Measurements from ENCODE around the gene MAFF. TPM values are rescaled to one million over a fixed set of nuclear protein-coding genes. Genes with fewer than 3 reads are reported as not detected.
A peak's percentile ranks its signal among the peaks of the same experiment; 100 is the strongest.

MAFF gene
- total RNA-seq, 2 donors from 2014 or later: 44.4 to 80.2 TPM

DNA sequence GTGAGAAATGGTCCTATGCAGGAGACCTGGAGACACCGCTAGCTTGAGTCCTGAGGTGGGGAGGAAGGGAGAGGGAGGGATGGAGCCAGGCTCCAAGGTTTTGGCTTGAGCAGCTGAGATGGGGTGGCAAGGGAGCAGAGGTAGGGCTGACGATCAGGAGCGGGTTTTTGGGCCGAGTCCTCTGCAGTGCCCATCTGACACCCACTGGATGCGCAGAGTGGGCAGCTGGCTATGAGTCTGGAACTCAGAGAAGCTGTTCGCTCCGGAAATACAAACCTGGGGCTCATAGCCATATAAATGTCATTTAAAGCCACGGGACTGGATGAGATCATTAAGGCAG is 453 bp upstream of the MAFF start:
- H3K36me3 Mint-ChIP-seq (ENCODE audit: low read depth): no peaks in the 10 kb centered on the region
- DNase-seq: no peak

DNA sequence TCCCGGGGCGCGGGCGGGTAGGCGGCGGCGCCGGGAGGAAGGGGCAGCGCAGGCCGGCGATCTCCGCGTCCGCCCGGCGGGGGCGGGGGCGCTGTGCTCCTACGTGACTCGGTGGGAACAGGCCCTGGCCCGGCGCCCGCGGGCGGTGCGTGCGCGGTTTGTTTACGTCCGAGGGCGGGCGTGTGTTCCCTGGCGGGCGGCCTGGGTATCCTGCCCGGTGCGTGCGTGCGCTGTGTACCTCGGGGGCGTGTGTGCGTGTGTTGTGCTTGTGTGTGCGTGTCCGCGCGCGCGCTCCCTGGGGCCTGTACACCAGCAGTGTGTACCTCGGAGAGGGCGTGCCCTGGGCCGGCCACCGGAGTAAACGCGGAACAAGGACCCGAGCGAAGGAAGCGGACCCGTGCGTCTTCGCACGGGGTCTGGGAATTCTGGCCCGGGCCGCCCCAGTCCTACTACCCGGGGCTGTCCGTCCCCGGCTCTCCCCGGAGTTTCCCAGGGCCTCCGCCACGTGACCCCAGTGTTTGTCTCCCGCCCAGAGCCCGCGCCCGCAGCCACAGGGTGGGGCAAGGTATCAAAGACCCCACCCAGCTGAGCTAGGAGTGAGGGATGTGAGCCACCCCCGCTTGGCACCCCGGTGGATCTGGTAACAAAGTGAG is 769 bp downstream of the MAFF start:
- peak overlapping the region; percentile 83 for H3K27ac Mint-ChIP-seq
- DNase-seq: peak; percentile 36 to 56 (median 46)
- no peaks in the 10 kb centered on the region for H3K36me3 Mint-ChIP-seq (ENCODE audit: low read depth)
- peak overlapping the region; percentile 88 for H3K4me3 Mint-ChIP-seq
- H3K9me3 ChIP-seq (ENCODE audit: control insufficient read depth, low read length, poor library complexity, severe bottlenecking): no peaks in the 10 kb centered on the region
- peak; percentile 48 for ATAC-seq
- no peaks in the 10 kb centered on the region for H3K27me3 Mint-ChIP-seq
- peaks cover 28% of the 10 kb centered on the region for H3K4me1 Mint-ChIP-seq

More for the DNA sequence above, 453 bp upstream of the MAFF start:
- H3K4me3 Mint-ChIP-seq: peak overlapping the region; percentile 83
- H3K27me3 Mint-ChIP-seq: no peaks in the 10 kb centered on the region
- H3K9me3 ChIP-seq (ENCODE audit: control insufficient read depth, low read length, poor library complexity, severe bottlenecking): no peaks in the 10 kb centered on the region
- H3K27ac Mint-ChIP-seq: peak overlapping the region; percentile 94
- peaks cover 28% of the 10 kb centered on the region for H3K4me1 Mint-ChIP-seq
- peak; percentile 12 for ATAC-seq

DNA sequence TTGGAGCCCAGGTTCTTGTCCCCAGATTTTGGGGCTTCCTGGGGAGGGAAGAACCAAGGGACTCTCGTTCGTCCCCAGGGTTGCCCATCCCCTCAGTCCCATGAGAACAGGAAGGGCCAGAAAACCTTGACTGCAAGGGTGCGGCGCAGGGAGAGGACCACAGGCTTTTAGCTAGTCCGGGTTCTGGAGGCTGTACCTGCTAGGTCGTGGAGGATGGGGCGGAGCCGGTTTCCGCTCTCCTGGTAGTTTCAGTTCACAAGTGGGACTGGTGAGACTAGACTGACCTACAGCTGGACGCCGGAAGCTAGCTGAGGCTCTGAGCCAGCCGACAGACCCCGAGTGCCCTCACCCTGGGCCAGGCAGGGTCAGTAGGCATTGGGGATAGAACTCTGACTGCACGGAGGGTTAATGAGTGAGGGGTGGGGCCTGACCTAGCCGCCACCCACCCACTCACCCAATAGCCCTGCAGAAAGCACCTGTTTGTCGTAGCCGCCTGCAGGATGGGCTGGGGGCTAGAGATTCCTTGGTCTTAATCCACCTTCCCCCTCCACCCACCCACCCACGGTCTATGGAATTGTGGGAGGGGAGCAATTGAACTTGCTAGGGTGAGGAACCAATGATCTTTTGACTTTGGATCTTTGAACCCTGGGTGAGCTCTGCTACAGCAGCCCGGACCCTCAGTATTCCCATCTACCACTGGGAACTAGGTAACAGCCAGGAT is 1.5 kb downstream of the MAFF start:
- DNase-seq: no peak
- no peak for ATAC-seq
- Mint-ChIP-seq H3K27me3 (no peaks in the 10 kb centered on the region), H3K4me3 (peak overlapping the region; percentile 88), H3K36me3 (ENCODE audit: low read depth) (no peaks in the 10 kb centered on the region), H3K27ac (peak overlapping the region; percentile 83), H3K4me1 (peaks cover 28% of the 10 kb centered on the region)
- H3K9me3 ChIP-seq (ENCODE audit: control insufficient read depth, low read length, poor library complexity, severe bottlenecking): no peaks in the 10 kb centered on the region

DNA sequence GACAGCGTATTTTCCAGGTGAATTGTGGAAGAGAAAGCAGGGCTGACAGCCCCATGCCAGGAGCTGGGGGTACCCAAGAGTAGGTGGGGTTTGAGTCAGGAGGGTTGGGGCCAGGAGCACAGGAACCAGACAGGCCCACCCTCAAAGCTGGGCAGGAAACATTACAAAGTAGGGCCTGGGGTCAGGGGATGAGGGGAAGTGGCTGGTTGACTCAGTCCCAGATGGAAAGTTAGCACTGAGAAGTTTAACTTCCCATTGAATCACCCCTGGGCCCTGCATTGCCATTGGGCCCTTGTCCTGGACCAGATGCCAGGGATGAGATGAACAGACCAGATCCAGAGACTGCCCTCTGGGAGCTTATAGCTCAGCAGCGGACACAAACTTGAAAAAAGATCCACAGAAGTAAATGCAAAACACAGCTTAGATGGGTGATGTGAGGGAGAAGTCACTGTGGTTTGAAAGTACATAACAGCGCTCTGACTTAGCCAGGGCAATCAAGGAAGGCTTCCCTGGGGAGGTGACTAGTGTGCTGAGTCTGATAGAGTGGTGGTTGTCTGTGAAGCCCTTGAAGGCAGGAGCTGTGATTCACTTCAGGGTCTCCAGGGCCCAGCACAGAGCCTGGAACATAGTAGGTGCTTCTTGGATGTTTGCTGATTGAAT is 2.2 kb downstream of the MAFF start:
- H3K9me3 ChIP-seq (ENCODE audit: control insufficient read depth, low read length, poor library complexity, severe bottlenecking): no peaks in the 10 kb centered on the region
- peaks cover 31% of the 10 kb centered on the region for H3K4me1 Mint-ChIP-seq
- ATAC-seq: no peak
- peak overlapping the region; percentile 41 for H3K4me3 Mint-ChIP-seq
- H3K27ac Mint-ChIP-seq: peak overlapping the region; percentile 83
- no peak for DNase-seq
- no peaks in the 10 kb centered on the region for H3K36me3 Mint-ChIP-seq (ENCODE audit: low read depth)
- H3K27me3 Mint-ChIP-seq: no peaks in the 10 kb centered on the region

DNA sequence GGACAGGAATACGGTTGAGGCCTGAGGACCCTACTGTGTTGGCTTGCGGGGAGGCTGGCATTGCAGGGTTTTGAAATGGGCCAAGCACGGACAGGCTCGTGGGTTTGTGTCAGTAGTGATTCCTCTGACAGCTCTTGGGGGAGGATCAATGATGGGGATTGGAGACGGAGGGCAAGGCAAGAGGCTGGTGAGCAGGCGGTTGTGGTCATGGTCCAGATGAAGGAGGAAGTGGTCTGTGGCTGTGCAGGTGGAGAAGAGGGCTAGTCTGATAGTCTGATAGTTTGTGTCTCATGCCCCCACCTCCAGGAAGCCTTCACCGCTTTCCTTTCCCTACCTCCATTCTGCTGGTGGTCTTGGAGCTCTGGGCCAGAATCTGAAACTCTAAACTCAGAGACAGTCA is 3.0 kb downstream of the MAFF start:
- Mint-ChIP-seq H3K36me3 (ENCODE audit: low read depth) (no peaks in the 10 kb centered on the region), H3K27ac (peak overlapping the region; percentile 83), H3K4me3 (peak overlapping the region; percentile 68), H3K27me3 (no peaks in the 10 kb centered on the region), H3K4me1 (peaks cover 27% of the 10 kb centered on the region)
- DNase-seq (no peak), ATAC-seq (no peak)
- H3K9me3 ChIP-seq (ENCODE audit: control insufficient read depth, low read length, poor library complexity, severe bottlenecking): no peaks in the 10 kb centered on the region

DNA sequence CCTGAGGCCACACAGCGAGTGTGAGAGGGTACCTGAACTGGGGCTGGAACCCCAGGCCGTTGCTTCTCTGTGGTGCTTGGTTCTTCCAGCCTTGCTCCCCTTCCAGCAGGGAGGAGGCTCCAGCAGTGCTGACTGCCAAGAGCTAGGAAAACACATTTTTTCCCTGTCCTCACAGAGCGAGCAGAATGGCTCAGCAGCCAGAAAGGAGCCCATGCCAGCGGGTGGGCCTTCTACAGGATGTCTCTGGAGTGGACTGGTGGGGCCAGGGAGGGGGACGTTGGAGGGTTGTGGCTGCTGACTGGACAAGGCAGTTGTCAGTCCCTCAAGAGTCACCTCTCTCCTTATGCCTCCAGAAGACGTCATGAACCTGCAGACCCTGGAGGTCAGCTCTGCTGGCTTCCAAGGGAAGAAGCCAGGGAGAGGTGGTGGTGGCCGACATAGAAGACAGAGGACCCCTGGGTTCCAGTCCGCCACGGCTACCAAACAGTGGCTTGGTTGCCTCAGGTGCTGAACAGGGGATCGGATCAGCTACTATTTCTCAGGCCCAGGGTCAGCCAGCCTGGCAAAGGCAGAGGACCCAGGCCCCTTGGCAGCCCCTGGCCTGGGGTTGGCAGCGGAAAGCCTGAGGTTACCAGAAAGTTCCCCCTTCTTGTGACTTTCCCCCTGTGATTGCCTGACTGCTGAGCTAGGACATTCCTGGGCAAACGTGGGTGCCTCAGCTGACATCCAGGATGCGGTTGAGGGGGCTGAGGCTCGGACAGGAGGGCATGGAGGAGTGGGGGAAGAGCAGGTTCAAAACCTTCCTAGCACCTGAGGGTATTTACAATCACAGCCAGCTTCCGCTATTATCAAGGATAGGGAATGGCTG is 3.7 kb downstream of the MAFF start:
- no peaks in the 10 kb centered on the region for H3K27me3 Mint-ChIP-seq
- H3K9me3 ChIP-seq (ENCODE audit: control insufficient read depth, low read length, poor library complexity, severe bottlenecking): no peaks in the 10 kb centered on the region
- H3K36me3 Mint-ChIP-seq (ENCODE audit: low read depth): no peaks in the 10 kb centered on the region
- H3K4me3 Mint-ChIP-seq: no peak overlapping the region
- H3K27ac Mint-ChIP-seq: peak overlapping the region; percentile 83
- ATAC-seq (no peak), DNase-seq (no peak)
- H3K4me1 Mint-ChIP-seq: peaks cover 27% of the 10 kb centered on the region

DNA sequence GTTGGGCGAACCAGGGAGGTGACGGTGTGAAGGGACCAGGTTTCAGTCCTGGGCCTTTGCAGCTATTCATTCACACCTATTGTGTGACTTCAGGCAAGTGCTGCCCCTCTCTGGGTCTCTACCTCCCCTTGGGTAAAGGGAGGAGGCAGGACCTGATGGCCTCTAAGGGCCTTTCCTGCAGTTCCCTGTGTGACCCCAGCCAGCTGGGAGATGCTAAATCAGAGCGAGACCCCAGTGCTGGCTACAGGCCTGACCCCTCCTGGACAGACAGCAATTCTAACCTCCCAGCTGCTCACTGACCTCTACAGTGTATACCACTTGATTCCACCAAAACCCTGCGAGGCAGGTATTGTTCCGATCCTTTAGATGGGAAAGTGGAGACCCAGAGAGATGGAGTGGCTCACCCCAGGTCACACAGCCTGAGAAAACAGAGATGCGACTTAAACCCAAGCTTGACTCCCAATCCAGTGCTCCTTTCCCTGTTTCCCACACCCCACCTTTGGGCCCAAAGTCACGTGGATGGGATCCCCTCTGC is 6.2 kb downstream of the MAFF start:
- H3K4me1 Mint-ChIP-seq: peaks cover 20% of the 10 kb centered on the region
- DNase-seq (no peak), ATAC-seq (no peak)
- H3K27ac Mint-ChIP-seq: no peak overlapping the region
- H3K4me3 Mint-ChIP-seq: no peak overlapping the region
- H3K9me3 ChIP-seq (ENCODE audit: control insufficient read depth, low read length, poor library complexity, severe bottlenecking): no peaks in the 10 kb centered on the region
- H3K36me3 Mint-ChIP-seq (ENCODE audit: low read depth): no peaks in the 10 kb centered on the region
- H3K27me3 Mint-ChIP-seq: no peaks in the 10 kb centered on the region

DNA sequence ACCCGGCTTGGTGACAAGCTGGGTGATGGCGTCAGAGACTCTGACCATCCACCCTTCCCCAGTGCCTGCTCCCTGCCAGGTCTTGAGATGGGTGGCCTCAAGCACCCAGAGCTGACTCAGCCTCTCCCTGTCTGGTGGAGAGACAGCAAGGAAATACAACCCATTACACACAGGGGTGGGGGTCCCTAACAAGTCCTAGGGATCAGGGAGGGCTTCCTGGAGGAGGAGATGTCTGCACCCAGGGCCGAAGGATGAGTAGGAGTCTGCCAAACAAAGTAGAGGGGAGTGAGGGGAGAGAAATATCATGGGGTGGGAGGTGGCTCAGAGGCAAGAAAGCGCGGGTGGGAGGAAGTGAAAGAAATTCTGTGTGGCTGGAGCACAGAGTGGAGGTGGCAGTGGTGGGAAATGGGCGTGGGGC is 6.8 kb downstream of the MAFF start:
- no peak for ATAC-seq
- no peak for DNase-seq
- H3K27me3 Mint-ChIP-seq: no peaks in the 10 kb centered on the region
- H3K9me3 ChIP-seq (ENCODE audit: control insufficient read depth, low read length, poor library complexity, severe bottlenecking): no peaks in the 10 kb centered on the region
- peak overlapping the region; percentile 25 for H3K4me3 Mint-ChIP-seq
- peaks cover 24% of the 10 kb centered on the region for H3K4me1 Mint-ChIP-seq
- H3K36me3 Mint-ChIP-seq (ENCODE audit: low read depth): no peaks in the 10 kb centered on the region
- no peak overlapping the region for H3K27ac Mint-ChIP-seq

DNA sequence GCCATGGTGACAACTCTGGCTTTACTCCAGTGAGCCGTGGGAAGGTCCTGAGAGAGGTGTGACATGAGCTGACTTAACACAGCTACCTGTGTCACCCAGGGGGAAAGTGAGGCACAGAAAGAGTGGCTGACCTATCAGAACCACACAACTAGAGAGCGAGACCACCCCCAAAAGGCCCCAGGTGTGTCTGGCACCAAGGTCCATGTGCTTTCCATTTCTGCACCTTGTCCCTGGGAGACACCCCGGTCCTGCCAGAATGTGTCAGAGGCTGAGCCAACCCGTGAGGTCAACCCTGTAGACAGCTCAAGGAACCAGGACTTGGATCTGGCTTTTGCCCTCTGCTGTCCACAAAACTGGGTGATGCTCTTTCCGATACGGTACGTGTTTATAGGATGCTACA is 9.8 kb downstream of the MAFF start:
- peaks cover 15% of the 10 kb centered on the region for H3K4me1 Mint-ChIP-seq
- H3K36me3 Mint-ChIP-seq (ENCODE audit: low read depth): no peaks in the 10 kb centered on the region
- no peak overlapping the region for H3K4me3 Mint-ChIP-seq
- DNase-seq: no peak
- H3K9me3 ChIP-seq (ENCODE audit: control insufficient read depth, low read length, poor library complexity, severe bottlenecking): no peaks in the 10 kb centered on the region
- peak overlapping the region; percentile 59 for H3K27ac Mint-ChIP-seq
- ATAC-seq: no peak
- H3K27me3 Mint-ChIP-seq: no peaks in the 10 kb centered on the region

DNA sequence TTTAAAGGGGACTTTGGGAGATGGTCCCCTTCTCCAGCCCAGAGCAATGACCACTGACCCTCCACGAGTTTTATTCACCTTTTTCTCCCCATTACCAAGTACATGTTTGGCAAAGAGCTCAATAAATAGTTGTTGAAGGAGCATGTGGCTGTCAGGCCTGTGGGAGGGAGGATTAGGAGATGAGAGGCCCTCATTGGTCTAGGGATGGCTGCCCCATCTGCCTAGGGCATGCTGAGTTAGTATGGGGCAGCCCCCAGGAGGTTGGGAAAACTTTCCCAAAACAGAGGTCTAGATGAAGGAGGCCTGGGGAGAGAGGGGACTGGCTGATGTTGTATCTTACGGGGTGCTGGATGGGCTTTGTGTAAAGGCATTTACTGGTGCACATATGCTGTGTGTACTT is 10.6 kb downstream of the MAFF start:
- Mint-ChIP-seq H3K4me1 (peaks cover 15% of the 10 kb centered on the region), H3K27ac (peak overlapping the region; percentile 70), H3K36me3 (ENCODE audit: low read depth) (no peaks in the 10 kb centered on the region), H3K4me3 (no peak overlapping the region), H3K27me3 (no peaks in the 10 kb centered on the region)
- DNase-seq (no peak), ATAC-seq (no peak)
- no peaks in the 10 kb centered on the region for H3K9me3 ChIP-seq (ENCODE audit: control insufficient read depth, low read length, poor library complexity, severe bottlenecking)

DNA sequence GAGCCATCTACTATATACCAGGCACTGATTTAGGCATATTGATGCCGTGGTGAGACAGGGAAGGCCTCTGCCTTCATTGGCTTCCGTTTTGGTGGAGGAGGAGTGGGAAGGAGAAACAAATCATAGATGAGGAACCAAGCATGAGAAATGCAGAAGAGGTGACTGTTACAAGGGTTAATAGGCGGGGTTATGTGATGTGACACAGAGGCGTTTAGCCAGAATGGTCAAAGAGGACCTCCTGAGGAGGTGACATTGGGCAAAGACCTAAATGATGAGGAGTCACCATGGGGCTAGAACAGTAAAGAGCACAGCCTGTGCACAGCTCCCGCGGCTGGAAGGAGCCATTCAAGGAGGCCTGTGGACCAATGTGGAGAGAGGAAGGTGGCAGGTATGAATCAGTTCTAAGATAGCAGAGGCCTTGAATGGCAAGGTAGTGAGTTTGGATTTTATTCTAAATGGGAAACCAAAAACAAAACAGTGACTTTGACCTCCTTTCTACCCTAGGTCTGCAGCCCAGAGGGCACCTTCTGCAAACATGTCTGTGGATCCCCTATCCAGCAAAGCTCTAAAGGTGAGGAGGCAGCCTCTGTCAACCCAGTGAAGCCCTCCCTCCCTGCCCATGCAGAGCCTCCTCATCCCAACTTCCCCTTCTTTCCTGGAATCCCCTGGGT is 11.7 kb downstream of the MAFF start:
- DNase-seq: no peak
- Mint-ChIP-seq H3K4me1 (peaks cover 23% of the 10 kb centered on the region), H3K27ac (peak overlapping the region; percentile 70), H3K36me3 (ENCODE audit: low read depth) (no peaks in the 10 kb centered on the region), H3K27me3 (no peaks in the 10 kb centered on the region), H3K4me3 (peak overlapping the region; percentile 87)
- H3K9me3 ChIP-seq (ENCODE audit: control insufficient read depth, low read length, poor library complexity, severe bottlenecking): no peaks in the 10 kb centered on the region
- ATAC-seq: no peak

DNA sequence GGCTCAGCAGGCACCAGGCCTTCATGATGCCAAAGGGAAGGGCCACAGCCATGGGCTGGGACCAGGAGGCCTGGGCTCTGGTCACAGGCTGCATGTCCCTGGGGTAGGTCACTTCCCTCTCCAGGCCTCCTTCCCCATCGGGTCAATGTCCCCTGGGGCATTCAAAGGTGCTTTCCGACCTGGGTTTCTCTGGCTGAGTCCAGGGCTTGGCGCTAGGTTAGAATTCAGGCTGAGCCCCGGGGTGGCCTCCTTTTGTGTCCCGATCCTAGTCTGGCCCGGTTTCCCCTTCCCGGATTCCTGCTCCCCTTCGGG is 12.2 kb downstream of the MAFF start:
- peak overlapping the region; percentile 61 for H3K4me3 Mint-ChIP-seq
- H3K27me3 Mint-ChIP-seq: no peaks in the 10 kb centered on the region
- H3K9me3 ChIP-seq (ENCODE audit: control insufficient read depth, low read length, poor library complexity, severe bottlenecking): no peaks in the 10 kb centered on the region
- ATAC-seq: no peak
- peaks cover 24% of the 10 kb centered on the region for H3K4me1 Mint-ChIP-seq
- no peak for DNase-seq
- H3K27ac Mint-ChIP-seq: peak overlapping the region; percentile 54
- H3K36me3 Mint-ChIP-seq (ENCODE audit: low read depth): no peaks in the 10 kb centered on the region

Measured in T-helper 17 cell (primary cell).